GM23338 (cell line): ENCODE data around the gene OTOGL.

ENCODE experiments used
- CREB1 ChIP-seq: fragments of 250-450 bp; sonication (Bioruptor Pico); IDR thresholded peaks from 2 replicates; pipeline ENCODE4 v1.5.0; 2020; ENCODE audit warnings: low read depth, mild to moderate bottlenecking, moderate library complexity
- EZH2 ChIP-seq: fragments of 200-600 bp; sonication (generic); IDR thresholded peaks from one replicate; pipeline ENCODE4 v1.8.0; 2017; ENCODE audit warnings: antibody characterized with exemption, mild to moderate bottlenecking, low read depth; ENCODE audit not compliant: unreplicated experiment
- EZH2phosphoT487 ChIP-seq: fragments of 200-600 bp; sonication (generic); IDR thresholded peaks from one replicate; pipeline ENCODE4 v1.8.1; 2018; ENCODE audit warnings: antibody characterized with exemption; ENCODE audit not compliant: unreplicated experiment
- POLR2AphosphoS5 ChIP-seq: IDR thresholded peaks from 2 replicates; pipeline ENCODE4 v1.6.1; 2016; ENCODE audit warnings: antibody characterized with exemption, low read depth
- TF ChIP-seq, protein P1 (sequence below), 2 experiments: fragments of 200-600 bp in 1 of 2; sonication (generic) in 1 of 2; conservative IDR thresholded peaks; 2 replicates each; pipeline versions ENCODE4 v1.5.1 to v1.6.1; 2016 to 2017; ENCODE audit warnings: antibody characterized with exemption in 2 of 2, low read depth in 2 of 2, mild to moderate bottlenecking in 2 of 2, moderate library complexity in 1 of 2

- TF ChIP-seq POLR2AphosphoS5 (no peak), EZH2phosphoT487 (no peak), EZH2 (no peak), CREB1 (CRISPR knock-in tag) (no peak)
- TF ChIP-seq, protein P1, sequence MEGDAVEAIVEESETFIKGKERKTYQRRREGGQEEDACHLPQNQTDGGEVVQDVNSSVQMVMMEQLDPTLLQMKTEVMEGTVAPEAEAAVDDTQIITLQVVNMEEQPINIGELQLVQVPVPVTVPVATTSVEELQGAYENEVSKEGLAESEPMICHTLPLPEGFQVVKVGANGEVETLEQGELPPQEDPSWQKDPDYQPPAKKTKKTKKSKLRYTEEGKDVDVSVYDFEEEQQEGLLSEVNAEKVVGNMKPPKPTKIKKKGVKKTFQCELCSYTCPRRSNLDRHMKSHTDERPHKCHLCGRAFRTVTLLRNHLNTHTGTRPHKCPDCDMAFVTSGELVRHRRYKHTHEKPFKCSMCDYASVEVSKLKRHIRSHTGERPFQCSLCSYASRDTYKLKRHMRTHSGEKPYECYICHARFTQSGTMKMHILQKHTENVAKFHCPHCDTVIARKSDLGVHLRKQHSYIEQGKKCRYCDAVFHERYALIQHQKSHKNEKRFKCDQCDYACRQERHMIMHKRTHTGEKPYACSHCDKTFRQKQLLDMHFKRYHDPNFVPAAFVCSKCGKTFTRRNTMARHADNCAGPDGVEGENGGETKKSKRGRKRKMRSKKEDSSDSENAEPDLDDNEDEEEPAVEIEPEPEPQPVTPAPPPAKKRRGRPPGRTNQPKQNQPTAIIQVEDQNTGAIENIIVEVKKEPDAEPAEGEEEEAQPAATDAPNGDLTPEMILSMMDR (conservative IDR thresholded peaks at IDR 0.05; ENCODE audit: low read depth in 2 of 2) = no peak
Measured at GRCh38 chr12:80213871-80214270, 114.5 kb downstream of the OTOGL start.
